ENCODE results near the gene MAX. TPM values are rescaled to one million over a fixed set of nuclear protein-coding genes. Genes with fewer than 3 reads are reported as not detected.

MAX gene
- 92.1 TPM for total RNA-seq
- long read RNA-seq, transcript MAX-204 (4 exons, 1,973 nt) = major isoform, 6 of 21 reads
- long read RNA-seq, transcript MAX-205 (5 exons, 1,546 nt) = major isoform, 6 of 21 reads
- long read RNA-seq, partial matches to known transcripts = 1 of 21 reads
- long read RNA-seq, other reads (novel, unspliced or antisense) = 3 of 21 reads

GRCh38 chr14:65102441-65103149, at the start of gene MAX:
TSS of gene MAX (minus strand) at chr14:65102517. CDS start at chr14:65102339, 178 bp downstream.
- ATAC-seq (peak; percentile 97), DNase-seq (ENCODE audit: missing footprints) (peak; percentile 99)
- intact Hi-C loops (cut with DNase I) = loop anchor here (5.0 kb wide), 1 partner anchor 310 kb away; the partner anchor contains the start of gene FUT8

GRCh38 chr14:65151609-65151956, 49.3 kb upstream of the MAX start:
- intact Hi-C loops (cut with DNase I) = no loop called here
- DNase-seq (ENCODE audit: missing footprints) (no peak), ATAC-seq (no peak)

- DNase-seq (ENCODE audit: missing footprints) (no peak), ATAC-seq (no peak)
- intact Hi-C loops (cut with DNase I) = no loop called here
Observed at GRCh38 chr14:65150898-65151608, 48.7 kb upstream of the MAX start.

- intact Hi-C loops (cut with DNase I) = no loop called here
- ATAC-seq (no peak), DNase-seq (ENCODE audit: missing footprints) (no peak)
Observed at GRCh38 chr14:65149116-65149515, 46.8 kb upstream of the MAX start.

GRCh38 chr14:65144170-65144569, 41.9 kb upstream of the MAX start:
- ATAC-seq = no peak
- intact Hi-C loops (cut with DNase I) = no loop called here
- no peak for DNase-seq (ENCODE audit: missing footprints)

GRCh38 chr14:65142914-65143625, 40.8 kb upstream of the MAX start:
- DNase-seq (ENCODE audit: missing footprints) (no peak), ATAC-seq (no peak)
- intact Hi-C loops (cut with DNase I) = no loop called here

- intact Hi-C loops (cut with DNase I) = no loop called here
- DNase-seq (ENCODE audit: missing footprints) (no peak), ATAC-seq (no peak)
Observed at GRCh38 chr14:65142429-65142828, 40.1 kb upstream of the MAX start.

- DNase-seq (ENCODE audit: missing footprints) (no peak), ATAC-seq (no peak)
- intact Hi-C loops (cut with DNase I) = no loop called here
Observed at GRCh38 chr14:65141523-65141922, 39.2 kb upstream of the MAX start.

- intact Hi-C loops (cut with DNase I) = no loop called here
- DNase-seq (ENCODE audit: missing footprints) (no peak), ATAC-seq (peak; percentile 42)
Observed at GRCh38 chr14:65137648-65138307, 35.5 kb upstream of the MAX start.

- intact Hi-C loops (cut with DNase I) = no loop called here
- ATAC-seq = no peak
- DNase-seq (ENCODE audit: missing footprints) = no peak
Observed at GRCh38 chr14:65134651-65135579, 32.6 kb upstream of the MAX start.

- intact Hi-C loops (cut with DNase I) = no loop called here
- DNase-seq (ENCODE audit: missing footprints) (no peak), ATAC-seq (no peak)
Observed at GRCh38 chr14:65132855-65133254, 30.5 kb upstream of the MAX start.

- intact Hi-C loops (cut with DNase I) = no loop called here
- no peak for DNase-seq (ENCODE audit: missing footprints)
- no peak for ATAC-seq
Observed at GRCh38 chr14:65131301-65131701, 29.0 kb upstream of the MAX start.

- ATAC-seq (no peak), DNase-seq (ENCODE audit: missing footprints) (no peak)
- intact Hi-C loops (cut with DNase I) = no loop called here
Observed at GRCh38 chr14:65128096-65128495, 25.8 kb upstream of the MAX start.

GRCh38 chr14:65117769-65118745, 15.7 kb upstream of the MAX start:
- DNase-seq (ENCODE audit: missing footprints) = no peak
- peak; percentile 37 for ATAC-seq
- intact Hi-C loops (cut with DNase I) = no loop called here

- no peak for ATAC-seq
- intact Hi-C loops (cut with DNase I) = no loop called here
- DNase-seq (ENCODE audit: missing footprints) = no peak
Observed at GRCh38 chr14:65115615-65116014, 13.3 kb upstream of the MAX start.

- ATAC-seq (no peak), DNase-seq (ENCODE audit: missing footprints) (no peak)
- intact Hi-C loops (cut with DNase I) = no loop called here
Observed at GRCh38 chr14:65110525-65110924, 8.2 kb upstream of the MAX start.

GRCh38 chr14:65109357-65109756, 7.0 kb upstream of the MAX start:
- ATAC-seq (no peak), DNase-seq (ENCODE audit: missing footprints) (no peak)
- intact Hi-C loops (cut with DNase I) = no loop called here

All from Right ventricle myocardium inferior (tissue), 1 donor.